Ishikawa (cell line): ENCODE results near the gene PAPLN.

ENCODE experiments used
- CEBPB ChIP-seq: IDR thresholded peaks from 2 replicates; pipeline ENCODE4 v1.6.1; 2012
- CREB1 ChIP-seq: IDR thresholded peaks from 2 replicates; pipeline ENCODE4 v1.6.1; 2012; ENCODE audit warnings: low read depth
- EGR1 ChIP-seq: IDR thresholded peaks from 2 replicates; pipeline ENCODE4 v1.6.1; 2012
- EP300 ChIP-seq: IDR thresholded peaks from 2 replicates; pipeline ENCODE4 v1.6.1; 2012; ENCODE audit warnings: borderline replicate concordance
- FOXM1 ChIP-seq: IDR thresholded peaks from 2 replicates; pipeline ENCODE4 v1.6.1; 2012; ENCODE audit warnings: low read depth, borderline replicate concordance
- NFIC ChIP-seq: IDR thresholded peaks from 2 replicates; pipeline ENCODE4 v1.6.1; 2012
- RAD21 ChIP-seq: IDR thresholded peaks from 2 replicates; pipeline ENCODE4 v1.6.1; 2012; ENCODE audit warnings: low read depth
- REST ChIP-seq: IDR thresholded peaks from 2 replicates; pipeline ENCODE4 v1.6.1; 2012; ENCODE audit warnings: low read depth, mild to moderate bottlenecking
- TAF1 ChIP-seq: IDR thresholded peaks from 2 replicates; pipeline ENCODE4 v1.6.1; 2012; ENCODE audit warnings: low read depth, mild to moderate bottlenecking
- TCF12 ChIP-seq: IDR thresholded peaks from 2 replicates; pipeline ENCODE4 v1.6.1; 2012; ENCODE audit warnings: low read depth
- TEAD4 ChIP-seq: IDR thresholded peaks from 2 replicates; pipeline ENCODE4 v1.6.1; 2012
- USF1 ChIP-seq: IDR thresholded peaks from 2 replicates; pipeline ENCODE4 v1.6.1; 2012
- YY1 ChIP-seq: IDR thresholded peaks from 2 replicates; pipeline ENCODE4 v1.6.1; 2012; ENCODE audit warnings: low read depth
- ZBTB7A ChIP-seq: IDR thresholded peaks from 2 replicates; pipeline ENCODE4 v1.6.1; 2012; ENCODE audit warnings: low read depth
- TF ChIP-seq, protein P1 (sequence below): IDR thresholded peaks from 2 replicates; pipeline ENCODE4 v1.6.1; 2012

Gene PAPLN

GRCh38 chr14:73258845-73259611 lies 21.7 kb downstream of the PAPLN start:
- TF ChIP-seq REST (no peak), CREB1 (no peak), RAD21 (no peak), TCF12 (no peak), FOXM1 (no peak), TAF1 (no peak), NFIC (no peak), EP300 (no peak), CEBPB (no peak), TEAD4 (no peak), USF1 (no peak), ZBTB7A (no peak), EGR1 (no peak), YY1 (no peak)
- TF ChIP-seq, protein P1, sequence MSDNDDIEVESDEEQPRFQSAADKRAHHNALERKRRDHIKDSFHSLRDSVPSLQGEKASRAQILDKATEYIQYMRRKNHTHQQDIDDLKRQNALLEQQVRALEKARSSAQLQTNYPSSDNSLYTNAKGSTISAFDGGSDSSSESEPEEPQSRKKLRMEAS, result no peak

- no peak for TF ChIP-seq CREB1
- no peak for TF ChIP-seq NFIC
- no peak for TF ChIP-seq ZBTB7A
- TF ChIP-seq TAF1, result no peak
- TF ChIP-seq REST, result no peak
- no peak for TF ChIP-seq TCF12
- TF ChIP-seq, protein P1, result no peak
- TF ChIP-seq EGR1, result no peak
Measured at GRCh38 chr14:73259837-73260236, 22.5 kb downstream of the PAPLN start.

DNA sequence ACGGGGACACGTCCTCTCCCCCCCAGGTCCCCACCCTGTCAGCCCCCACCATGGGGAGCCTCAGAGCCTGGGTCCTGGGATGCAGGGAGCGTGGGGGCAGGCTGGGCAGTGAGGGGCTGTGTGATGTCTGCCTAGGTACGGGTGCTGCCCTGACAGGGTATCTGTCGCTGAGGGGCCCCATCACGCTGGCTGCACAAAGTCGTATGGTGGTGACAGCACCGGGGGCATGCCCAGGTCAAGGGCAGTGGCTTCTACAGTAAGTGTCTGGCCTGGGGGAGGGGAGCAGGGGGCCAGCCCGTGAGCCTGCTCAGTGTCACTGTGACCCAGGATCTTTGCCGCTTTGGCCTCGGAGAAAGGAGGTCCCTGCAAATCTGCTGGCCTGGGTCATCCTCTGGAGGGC lies 23.3 kb downstream of the PAPLN start:
- TF ChIP-seq RAD21 (no peak), TCF12 (no peak), USF1 (no peak)

GRCh38 chr14:73261075-73261474 lies 23.8 kb downstream of the PAPLN start:
- TF ChIP-seq REST (no peak), FOXM1 (no peak), CEBPB (no peak), CREB1 (no peak), YY1 (no peak), TAF1 (no peak), ZBTB7A (no peak)
- TF ChIP-seq, protein P1, result no peak
